ENCODE results near the gene ATOSB. TPM values are rescaled to one million over a fixed set of nuclear protein-coding genes. Genes with fewer than 3 reads are reported as not detected.

The ATOSB gene
- total RNA-seq, 1 donor from 2014 or later: 51.0 TPM

DNA sequence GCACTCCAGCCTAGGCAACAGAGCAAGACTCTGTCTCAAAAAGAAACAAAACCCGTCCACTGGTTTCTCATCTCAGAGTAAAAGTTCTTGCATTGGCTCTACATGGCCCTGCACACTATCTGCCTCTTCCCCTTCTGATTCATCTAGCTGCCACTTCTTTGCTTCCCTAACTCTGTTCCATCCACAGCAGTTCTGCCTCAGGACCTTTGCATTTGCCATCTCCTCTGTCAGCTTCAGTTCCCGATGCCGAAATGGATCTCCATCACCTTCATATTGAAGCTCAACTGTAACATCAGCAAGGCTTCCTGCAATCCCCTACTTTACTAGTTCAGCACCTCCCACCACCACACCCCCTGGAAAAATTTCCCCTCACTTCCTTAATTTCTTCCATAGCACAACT, 18.1 kb downstream of the ATOSB start:
- peaks cover 6% of the 10 kb centered on the region for H3K4me1 Mint-ChIP-seq (ENCODE audit: low read depth, unreplicated experiment)
- no peaks in the 10 kb centered on the region for H3K36me3 Mint-ChIP-seq (ENCODE audit: unreplicated experiment)
- no peak for DNase-seq
- peaks cover 3% of the 10 kb centered on the region for H3K9me3 Mint-ChIP-seq (ENCODE audit: unreplicated experiment)
- no peak for TF ChIP-seq CTCF (IDR thresholded peaks at IDR 0.05; ENCODE audit: partially characterized antibody, unreplicated experiment)
- H3K27ac Mint-ChIP-seq (ENCODE audit: unreplicated experiment): peak overlapping the region; percentile 65
- peak overlapping the region; percentile 37 for H3K4me3 Mint-ChIP-seq (ENCODE audit: unreplicated experiment)
- H3K27me3 Mint-ChIP-seq (ENCODE audit: unreplicated experiment): no peaks in the 10 kb centered on the region

DNA sequence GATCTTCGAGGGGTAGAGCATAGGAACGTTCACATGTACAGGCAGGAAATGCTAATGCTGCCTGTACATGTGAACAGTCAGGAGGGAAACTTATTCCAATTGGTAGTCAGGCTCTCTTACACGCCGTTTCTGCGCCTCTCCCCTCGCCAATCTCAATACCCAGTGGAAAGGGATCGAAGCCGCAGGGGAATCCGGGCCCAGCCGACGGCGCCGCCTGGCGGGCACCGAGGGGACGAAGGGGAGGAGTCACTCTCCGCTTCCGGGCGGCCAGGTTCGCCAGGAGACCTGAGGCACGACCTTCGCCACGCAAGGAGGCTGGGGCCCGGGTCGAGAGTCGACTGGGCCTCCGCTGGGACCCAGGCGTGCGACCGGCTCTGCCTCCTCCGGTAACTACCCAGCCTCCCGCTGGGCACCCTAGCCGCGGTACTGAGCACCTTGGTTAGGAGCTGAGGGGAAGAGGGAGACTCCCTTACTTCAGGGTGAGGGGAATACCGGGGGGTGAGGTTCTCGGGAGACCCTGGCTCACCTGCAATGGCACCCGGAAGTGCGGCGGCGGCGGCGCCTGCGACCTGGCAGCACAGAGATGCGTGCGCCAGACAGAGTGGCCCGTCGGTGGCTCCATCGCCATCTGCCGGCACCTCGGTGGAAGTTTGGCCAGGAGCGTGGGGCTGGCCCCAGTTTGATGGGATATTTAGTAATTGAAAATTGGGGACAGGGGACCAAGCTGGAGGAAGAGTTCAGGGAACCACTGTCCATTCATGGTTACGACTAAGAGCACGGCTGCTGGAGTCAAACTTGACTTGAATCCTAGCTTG, 19.4 kb downstream of the ATOSB start, which contains the start of gene PIGO:
PIGO (minus strand) TSS at position 557 of the 815 bp plus-strand sequence. CDS start 1,026 bp downstream, outside the sequence.
- Mint-ChIP-seq H3K9me3 (ENCODE audit: unreplicated experiment) (peaks cover 2% of the 10 kb centered on the region), H3K27me3 (ENCODE audit: unreplicated experiment) (no peaks in the 10 kb centered on the region), H3K27ac (ENCODE audit: unreplicated experiment) (peak within 1 kb of the TSS; percentile 78), H3K36me3 (ENCODE audit: unreplicated experiment) (no peaks in the 10 kb centered on the region), H3K4me1 (ENCODE audit: low read depth, unreplicated experiment) (no peaks in the 10 kb centered on the region), H3K4me3 (ENCODE audit: unreplicated experiment) (peak within 1 kb of the TSS; percentile 89)
- peak; percentile 93 for TF ChIP-seq CTCF (IDR thresholded peaks at IDR 0.05; ENCODE audit: partially characterized antibody, unreplicated experiment)
- DNase-seq: peak; percentile 92

DNA sequence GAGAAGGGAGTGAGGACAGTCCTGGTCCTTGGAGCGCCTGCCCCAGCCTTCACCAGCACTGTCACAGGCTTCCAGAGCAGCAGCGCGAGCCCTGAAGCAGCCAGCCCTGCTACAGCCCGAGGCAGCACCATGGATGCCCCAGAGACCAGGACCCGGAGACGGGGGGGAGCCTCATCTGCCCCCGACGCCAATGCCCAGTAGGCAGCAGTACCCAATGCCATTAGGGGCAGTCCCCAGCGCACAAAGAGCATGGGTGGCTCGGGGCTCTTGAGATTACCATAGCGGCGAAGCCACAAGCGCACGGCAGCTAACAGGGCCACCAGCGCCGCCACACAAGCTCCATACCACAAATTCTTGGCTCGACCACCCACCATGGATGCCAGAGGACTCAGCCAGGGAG, 24.1 kb downstream of the ATOSB start:
- Mint-ChIP-seq H3K9me3 (ENCODE audit: unreplicated experiment) (peaks cover 4% of the 10 kb centered on the region), H3K36me3 (ENCODE audit: unreplicated experiment) (no peaks in the 10 kb centered on the region), H3K27me3 (ENCODE audit: unreplicated experiment) (no peaks in the 10 kb centered on the region), H3K4me1 (ENCODE audit: low read depth, unreplicated experiment) (no peaks in the 10 kb centered on the region), H3K27ac (ENCODE audit: unreplicated experiment) (no peak overlapping the region), H3K4me3 (ENCODE audit: unreplicated experiment) (no peak overlapping the region)
- no peak for DNase-seq
- no peak for TF ChIP-seq CTCF (IDR thresholded peaks at IDR 0.05; ENCODE audit: partially characterized antibody, unreplicated experiment)

DNA sequence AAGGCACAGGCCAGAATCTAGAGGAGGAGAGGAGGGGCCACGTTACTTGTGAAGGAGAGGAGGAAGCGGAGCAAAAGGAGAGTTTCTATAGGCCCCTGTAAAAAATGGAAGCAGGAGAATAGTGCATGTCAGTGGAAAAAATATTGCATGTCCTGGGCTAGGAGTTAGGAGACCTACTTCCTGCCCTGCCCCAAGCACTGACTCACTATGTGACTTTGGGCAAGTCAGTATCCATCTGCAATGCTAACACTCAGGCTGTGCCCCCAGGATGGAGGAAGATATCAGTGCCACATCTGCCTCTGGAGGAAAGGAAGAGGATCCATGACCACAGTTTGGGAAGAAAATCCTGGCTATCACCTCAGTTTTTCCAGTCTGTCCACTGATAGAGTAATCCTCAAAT, 26.2 kb downstream of the ATOSB start:
- Mint-ChIP-seq H3K27ac (ENCODE audit: unreplicated experiment) (no peak overlapping the region), H3K36me3 (ENCODE audit: unreplicated experiment) (no peaks in the 10 kb centered on the region), H3K9me3 (ENCODE audit: unreplicated experiment) (peaks cover 4% of the 10 kb centered on the region), H3K4me3 (ENCODE audit: unreplicated experiment) (no peak overlapping the region), H3K4me1 (ENCODE audit: low read depth, unreplicated experiment) (no peaks in the 10 kb centered on the region), H3K27me3 (ENCODE audit: unreplicated experiment) (no peaks in the 10 kb centered on the region)
- DNase-seq: no peak
- no peak for TF ChIP-seq CTCF (IDR thresholded peaks at IDR 0.05; ENCODE audit: partially characterized antibody, unreplicated experiment)

DNA sequence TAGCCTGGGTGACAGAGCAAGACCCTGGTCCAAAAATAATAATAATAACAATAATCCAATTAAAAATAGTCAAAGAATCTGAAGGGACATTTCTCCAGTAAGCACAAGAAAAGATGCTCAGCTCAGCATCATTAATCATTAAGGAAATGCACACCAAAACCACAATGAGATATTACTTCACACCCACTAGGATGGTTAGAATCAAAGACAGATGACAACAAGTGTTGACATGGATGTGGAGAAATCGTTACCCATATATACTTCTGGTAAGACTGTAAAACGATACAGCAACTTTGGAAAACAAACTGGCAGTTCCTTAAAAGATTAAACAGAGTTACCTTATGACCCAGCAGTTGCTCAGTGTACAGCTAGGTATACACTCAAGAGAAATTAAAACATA, 30.6 kb downstream of the ATOSB start:
- DNase-seq: no peak
- H3K27ac Mint-ChIP-seq (ENCODE audit: unreplicated experiment): no peak overlapping the region
- H3K4me3 Mint-ChIP-seq (ENCODE audit: unreplicated experiment): no peak overlapping the region
- no peaks in the 10 kb centered on the region for H3K4me1 Mint-ChIP-seq (ENCODE audit: low read depth, unreplicated experiment)
- peaks cover 2% of the 10 kb centered on the region for H3K9me3 Mint-ChIP-seq (ENCODE audit: unreplicated experiment)
- H3K27me3 Mint-ChIP-seq (ENCODE audit: unreplicated experiment): peaks cover under 1% of the 10 kb centered on the region
- no peak for TF ChIP-seq CTCF (IDR thresholded peaks at IDR 0.05; ENCODE audit: partially characterized antibody, unreplicated experiment)
- H3K36me3 Mint-ChIP-seq (ENCODE audit: unreplicated experiment): no peaks in the 10 kb centered on the region

Data from glutamatergic neuron (in vitro differentiated cells).